SK-N-SH treated with all-trans-retinoic acid at 6 μM for 48 hours (cell line): ENCODE results near the gene SETD1A.

Experiments
- ATAC-seq: fragments of 200-7000 bp; cut with Tn5 transposase; 3 replicates; pipeline ENCODE4 v1.9.1; 2020; ENCODE audit warnings: mild to moderate bottlenecking, moderate library complexity
- BACH2 ChIP-seq: fragments of 250-450 bp; sonication (Bioruptor Pico); IDR thresholded peaks from 2 replicates; pipeline ENCODE4 v1.9.0; 2021; ENCODE audit warnings: mild to moderate bottlenecking, borderline replicate concordance
- ESRRG ChIP-seq: fragments of 250-450 bp; sonication (Bioruptor Pico); IDR thresholded peaks from 2 replicates; pipeline ENCODE4 v1.6.1; 2021; ENCODE audit warnings: mild to moderate bottlenecking
- GLIS3 ChIP-seq: fragments of 250-450 bp; sonication (Bioruptor Pico); IDR thresholded peaks from 2 replicates; pipeline ENCODE4 v1.5.0; 2020; ENCODE audit warnings: mild to moderate bottlenecking, moderate library complexity
- ISL1 ChIP-seq: fragments of 250-450 bp; sonication (Bioruptor Pico); IDR thresholded peaks from 2 replicates; pipeline ENCODE4 v2.1.2; 2022; ENCODE audit warnings: mild to moderate bottlenecking, moderate library complexity
- OSR1 ChIP-seq: fragments of 250-450 bp; sonication (Bioruptor Pico); IDR thresholded peaks from 2 replicates; pipeline ENCODE4 v1.8.0; 2022; ENCODE audit warnings: moderate library complexity, mild to moderate bottlenecking, inconsistent platforms
- RARB ChIP-seq: fragments of 250-450 bp; sonication (Bioruptor Pico); IDR thresholded peaks from 2 replicates; pipeline ENCODE4 v1.8.0; 2021; ENCODE audit warnings: mild to moderate bottlenecking, moderate library complexity
- SNAI2 ChIP-seq: fragments of 250-450 bp; sonication (Bioruptor Pico); IDR thresholded peaks from 2 replicates; pipeline ENCODE4 v1.5.0; 2020; ENCODE audit warnings: mild to moderate bottlenecking, moderate library complexity
- TCF4 ChIP-seq: fragments of 250-450 bp; sonication (Bioruptor Pico); IDR thresholded peaks from 2 replicates; pipeline ENCODE4 v1.8.0; 2021; ENCODE audit warnings: mild to moderate bottlenecking, moderate library complexity, borderline replicate concordance
- TOX ChIP-seq: fragments of 250-450 bp; sonication (Bioruptor Pico); IDR thresholded peaks from 2 replicates; pipeline ENCODE4 v1.8.0; 2021; ENCODE audit warnings: mild to moderate bottlenecking, moderate library complexity, borderline replicate concordance
- ZC3H10 ChIP-seq: fragments of 250-450 bp; sonication (Bioruptor Pico); IDR thresholded peaks from 2 replicates; pipeline ENCODE4 v1.5.1; 2021; ENCODE audit warnings: mild to moderate bottlenecking, moderate library complexity
- ZFP30 ChIP-seq: fragments of 450-650 bp; formaldehyde crosslinking; IDR thresholded peaks from 2 replicates; pipeline ENCODE4 v1.5.0; 2022; ENCODE audit warnings: mild to moderate bottlenecking, moderate library complexity
- ZNF565 ChIP-seq: fragments of 450-650 bp; formaldehyde crosslinking; conservative IDR thresholded peaks from 2 replicates; pipeline ENCODE4 v1.5.0; 2020; ENCODE audit warnings: low read depth, mild to moderate bottlenecking, moderate library complexity
- ZNF70 ChIP-seq: fragments of 450-650 bp; formaldehyde crosslinking; IDR thresholded peaks from 2 replicates; pipeline ENCODE4 v1.5.0; 2020; ENCODE audit warnings: mild to moderate bottlenecking, moderate library complexity
- ZNF8 ChIP-seq: fragments of 450-650 bp; formaldehyde crosslinking; IDR thresholded peaks from 2 replicates; pipeline ENCODE4 v1.5.0; 2020; ENCODE audit warnings: mild to moderate bottlenecking, moderate library complexity
- TF ChIP-seq, protein P1 (sequence below): fragments of 250-450 bp; sonication (Bioruptor Pico); IDR thresholded peaks from 2 replicates; pipeline ENCODE4 v1.5.0; 2020; ENCODE audit warnings: mild to moderate bottlenecking, moderate library complexity
- TF ChIP-seq, protein P2 (sequence below): fragments of 250-450 bp; sonication (Bioruptor Pico); IDR thresholded peaks from 2 replicates; pipeline ENCODE4 v1.8.0; 2020; ENCODE audit warnings: mild to moderate bottlenecking, moderate library complexity, borderline replicate concordance
- TF ChIP-seq, protein P3 (sequence below): fragments of 250-450 bp; sonication (Bioruptor Pico); IDR thresholded peaks from 2 replicates; pipeline ENCODE4 v1.5.1; 2020; ENCODE audit warnings: low read depth, mild to moderate bottlenecking, moderate library complexity
- TF ChIP-seq, protein P4 (sequence below): fragments of 250-450 bp; sonication (Bioruptor Pico); IDR thresholded peaks from 2 replicates; pipeline ENCODE4 v1.8.0; 2021; ENCODE audit warnings: low read depth, mild to moderate bottlenecking, moderate library complexity, borderline replicate concordance
- TF ChIP-seq, protein P5 (sequence below): fragments of 250-450 bp; sonication (Bioruptor Pico); IDR thresholded peaks from 2 replicates; pipeline ENCODE4 v1.5.1; 2021; ENCODE audit warnings: mild to moderate bottlenecking, moderate library complexity

SETD1A gene

DNA sequence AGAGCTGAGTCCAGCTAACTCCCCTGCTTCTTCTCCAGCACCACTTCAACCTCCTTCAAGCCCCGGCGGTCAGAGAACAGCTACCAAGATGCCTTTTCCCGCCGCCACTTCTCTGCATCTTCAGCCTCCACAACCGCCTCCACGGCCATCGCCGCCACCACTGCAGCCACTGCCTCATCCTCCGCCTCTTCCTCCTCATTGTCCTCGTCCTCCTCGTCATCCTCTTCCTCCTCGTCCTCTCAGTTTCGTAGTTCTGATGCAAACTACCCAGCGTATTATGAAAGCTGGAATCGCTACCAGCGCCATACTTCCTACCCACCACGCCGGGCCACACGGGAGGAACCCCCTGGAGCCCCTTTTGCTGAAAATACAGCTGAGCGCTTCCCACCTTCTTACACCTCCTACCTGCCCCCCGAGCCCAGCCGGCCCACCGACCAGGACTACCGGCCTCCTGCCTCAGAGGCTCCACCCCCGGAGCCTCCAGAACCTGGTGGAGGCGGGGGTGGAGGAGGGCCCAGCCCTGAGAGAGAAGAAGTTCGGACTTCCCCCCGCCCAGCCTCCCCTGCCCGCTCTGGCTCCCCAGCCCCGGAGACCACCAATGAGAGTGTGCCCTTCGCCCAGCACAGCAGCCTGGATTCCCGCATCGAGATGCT lies 7.1 kb downstream of the SETD1A start:
- no peak for ATAC-seq
- TF ChIP-seq ZNF565 (CRISPR knock-in tag): no peak
- no peak for TF ChIP-seq ZC3H10 (CRISPR knock-in tag)
- TF ChIP-seq ISL1 (CRISPR knock-in tag): no peak
- no peak for TF ChIP-seq OSR1 (CRISPR knock-in tag)
- TF ChIP-seq, protein P1, sequence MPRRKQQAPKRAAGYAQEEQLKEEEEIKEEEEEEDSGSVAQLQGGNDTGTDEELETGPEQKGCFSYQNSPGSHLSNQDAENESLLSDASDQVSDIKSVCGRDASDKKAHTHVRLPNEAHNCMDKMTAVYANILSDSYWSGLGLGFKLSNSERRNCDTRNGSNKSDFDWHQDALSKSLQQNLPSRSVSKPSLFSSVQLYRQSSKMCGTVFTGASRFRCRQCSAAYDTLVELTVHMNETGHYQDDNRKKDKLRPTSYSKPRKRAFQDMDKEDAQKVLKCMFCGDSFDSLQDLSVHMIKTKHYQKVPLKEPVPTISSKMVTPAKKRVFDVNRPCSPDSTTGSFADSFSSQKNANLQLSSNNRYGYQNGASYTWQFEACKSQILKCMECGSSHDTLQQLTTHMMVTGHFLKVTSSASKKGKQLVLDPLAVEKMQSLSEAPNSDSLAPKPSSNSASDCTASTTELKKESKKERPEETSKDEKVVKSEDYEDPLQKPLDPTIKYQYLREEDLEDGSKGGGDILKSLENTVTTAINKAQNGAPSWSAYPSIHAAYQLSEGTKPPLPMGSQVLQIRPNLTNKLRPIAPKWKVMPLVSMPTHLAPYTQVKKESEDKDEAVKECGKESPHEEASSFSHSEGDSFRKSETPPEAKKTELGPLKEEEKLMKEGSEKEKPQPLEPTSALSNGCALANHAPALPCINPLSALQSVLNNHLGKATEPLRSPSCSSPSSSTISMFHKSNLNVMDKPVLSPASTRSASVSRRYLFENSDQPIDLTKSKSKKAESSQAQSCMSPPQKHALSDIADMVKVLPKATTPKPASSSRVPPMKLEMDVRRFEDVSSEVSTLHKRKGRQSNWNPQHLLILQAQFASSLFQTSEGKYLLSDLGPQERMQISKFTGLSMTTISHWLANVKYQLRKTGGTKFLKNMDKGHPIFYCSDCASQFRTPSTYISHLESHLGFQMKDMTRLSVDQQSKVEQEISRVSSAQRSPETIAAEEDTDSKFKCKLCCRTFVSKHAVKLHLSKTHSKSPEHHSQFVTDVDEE: no peak
- TF ChIP-seq SNAI2 (CRISPR knock-in tag): no peak
- no peak for TF ChIP-seq GLIS3 (CRISPR knock-in tag)

DNA sequence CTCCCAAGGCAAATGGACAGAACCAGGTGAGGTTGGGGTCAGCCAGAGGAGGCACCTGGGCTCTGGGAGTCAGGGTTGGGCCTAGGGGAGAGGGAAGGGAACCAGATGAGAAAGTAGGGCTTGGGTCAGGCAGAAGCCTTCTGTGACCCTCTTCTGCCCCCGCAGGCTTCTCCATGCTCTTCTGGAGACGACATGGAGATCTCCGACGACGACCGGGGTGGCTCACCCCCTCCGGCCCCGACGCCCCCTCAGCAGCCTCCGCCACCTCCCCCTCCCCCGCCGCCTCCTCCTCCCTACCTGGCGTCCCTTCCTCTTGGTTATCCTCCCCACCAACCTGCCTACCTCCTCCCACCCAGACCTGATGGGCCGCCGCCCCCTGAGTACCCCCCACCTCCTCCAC lies 7.9 kb downstream of the SETD1A start:
- no peak for TF ChIP-seq ZNF8 (CRISPR knock-in tag)
- TF ChIP-seq, protein P2, sequence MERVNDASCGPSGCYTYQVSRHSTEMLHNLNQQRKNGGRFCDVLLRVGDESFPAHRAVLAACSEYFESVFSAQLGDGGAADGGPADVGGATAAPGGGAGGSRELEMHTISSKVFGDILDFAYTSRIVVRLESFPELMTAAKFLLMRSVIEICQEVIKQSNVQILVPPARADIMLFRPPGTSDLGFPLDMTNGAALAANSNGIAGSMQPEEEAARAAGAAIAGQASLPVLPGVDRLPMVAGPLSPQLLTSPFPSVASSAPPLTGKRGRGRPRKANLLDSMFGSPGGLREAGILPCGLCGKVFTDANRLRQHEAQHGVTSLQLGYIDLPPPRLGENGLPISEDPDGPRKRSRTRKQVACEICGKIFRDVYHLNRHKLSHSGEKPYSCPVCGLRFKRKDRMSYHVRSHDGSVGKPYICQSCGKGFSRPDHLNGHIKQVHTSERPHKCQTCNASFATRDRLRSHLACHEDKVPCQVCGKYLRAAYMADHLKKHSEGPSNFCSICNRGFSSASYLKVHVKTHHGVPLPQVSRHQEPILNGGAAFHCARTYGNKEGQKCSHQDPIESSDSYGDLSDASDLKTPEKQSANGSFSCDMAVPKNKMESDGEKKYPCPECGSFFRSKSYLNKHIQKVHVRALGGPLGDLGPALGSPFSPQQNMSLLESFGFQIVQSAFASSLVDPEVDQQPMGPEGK (CRISPR knock-in tag): no peak
- no peak; the same call in 2 of the 3 replicates for ATAC-seq

DNA sequence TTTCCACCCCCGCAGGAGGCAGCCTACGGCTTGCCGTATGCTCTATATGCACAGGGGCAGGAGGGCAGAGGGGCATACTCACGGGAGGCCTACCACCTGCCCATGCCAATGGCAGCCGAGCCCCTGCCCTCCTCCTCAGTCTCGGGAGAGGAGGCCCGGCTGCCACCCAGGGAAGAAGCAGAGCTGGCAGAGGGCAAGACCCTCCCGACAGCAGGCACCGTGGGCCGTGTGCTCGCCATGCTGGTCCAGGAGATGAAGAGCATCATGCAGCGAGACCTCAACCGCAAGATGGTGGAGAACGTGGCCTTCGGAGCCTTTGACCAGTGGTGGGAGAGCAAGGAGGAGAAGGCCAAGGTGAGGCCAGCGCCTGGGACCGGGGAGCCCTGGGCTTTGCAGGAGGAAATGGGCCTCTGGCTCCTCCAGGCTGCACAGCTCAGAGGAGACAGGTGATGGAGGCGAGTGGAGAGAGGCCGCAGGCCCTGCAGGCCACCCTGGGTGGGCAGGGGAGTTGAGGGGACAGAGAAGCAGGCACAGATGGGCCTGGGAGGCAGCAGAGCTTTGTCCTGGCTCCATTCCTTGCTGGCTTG lies 8.6 kb downstream of the SETD1A start:
- TF ChIP-seq, protein P1: no peak
- no peak for TF ChIP-seq ESRRG
- TF ChIP-seq ZFP30 (CRISPR knock-in tag): no peak
- no peak for TF ChIP-seq TCF4 (CRISPR knock-in tag)
- no peak for TF ChIP-seq RARB (CRISPR knock-in tag)
- TF ChIP-seq, protein P3, sequence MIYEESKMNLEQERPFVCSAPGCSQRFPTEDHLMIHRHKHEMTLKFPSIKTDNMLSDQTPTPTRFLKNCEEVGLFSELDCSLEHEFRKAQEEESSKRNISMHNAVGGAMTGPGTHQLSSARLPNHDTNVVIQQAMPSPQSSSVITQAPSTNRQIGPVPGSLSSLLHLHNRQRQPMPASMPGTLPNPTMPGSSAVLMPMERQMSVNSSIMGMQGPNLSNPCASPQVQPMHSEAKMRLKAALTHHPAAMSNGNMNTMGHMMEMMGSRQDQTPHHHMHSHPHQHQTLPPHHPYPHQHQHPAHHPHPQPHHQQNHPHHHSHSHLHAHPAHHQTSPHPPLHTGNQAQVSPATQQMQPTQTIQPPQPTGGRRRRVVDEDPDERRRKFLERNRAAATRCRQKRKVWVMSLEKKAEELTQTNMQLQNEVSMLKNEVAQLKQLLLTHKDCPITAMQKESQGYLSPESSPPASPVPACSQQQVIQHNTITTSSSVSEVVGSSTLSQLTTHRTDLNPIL: no peak
- no peak for TF ChIP-seq OSR1 (CRISPR knock-in tag)
- TF ChIP-seq ISL1 (CRISPR knock-in tag): no peak
- TF ChIP-seq, protein P4, sequence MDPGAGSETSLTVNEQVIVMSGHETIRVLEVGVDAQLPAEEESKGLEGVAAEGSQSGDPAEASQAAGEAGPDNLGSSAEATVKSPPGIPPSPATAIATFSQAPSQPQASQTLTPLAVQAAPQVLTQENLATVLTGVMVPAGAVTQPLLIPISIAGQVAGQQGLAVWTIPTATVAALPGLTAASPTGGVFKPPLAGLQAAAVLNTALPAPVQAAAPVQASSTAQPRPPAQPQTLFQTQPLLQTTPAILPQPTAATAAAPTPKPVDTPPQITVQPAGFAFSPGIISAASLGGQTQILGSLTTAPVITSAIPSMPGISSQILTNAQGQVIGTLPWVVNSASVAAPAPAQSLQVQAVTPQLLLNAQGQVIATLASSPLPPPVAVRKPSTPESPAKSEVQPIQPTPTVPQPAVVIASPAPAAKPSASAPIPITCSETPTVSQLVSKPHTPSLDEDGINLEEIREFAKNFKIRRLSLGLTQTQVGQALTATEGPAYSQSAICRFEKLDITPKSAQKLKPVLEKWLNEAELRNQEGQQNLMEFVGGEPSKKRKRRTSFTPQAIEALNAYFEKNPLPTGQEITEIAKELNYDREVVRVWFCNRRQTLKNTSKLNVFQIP (CRISPR knock-in tag): no peak
- TF ChIP-seq ZNF8 (CRISPR knock-in tag): no peak
- no peak for TF ChIP-seq ZNF70 (CRISPR knock-in tag)
- TF ChIP-seq TOX (CRISPR knock-in tag): no peak
- TF ChIP-seq ZC3H10 (CRISPR knock-in tag): no peak
- TF ChIP-seq, protein P5, sequence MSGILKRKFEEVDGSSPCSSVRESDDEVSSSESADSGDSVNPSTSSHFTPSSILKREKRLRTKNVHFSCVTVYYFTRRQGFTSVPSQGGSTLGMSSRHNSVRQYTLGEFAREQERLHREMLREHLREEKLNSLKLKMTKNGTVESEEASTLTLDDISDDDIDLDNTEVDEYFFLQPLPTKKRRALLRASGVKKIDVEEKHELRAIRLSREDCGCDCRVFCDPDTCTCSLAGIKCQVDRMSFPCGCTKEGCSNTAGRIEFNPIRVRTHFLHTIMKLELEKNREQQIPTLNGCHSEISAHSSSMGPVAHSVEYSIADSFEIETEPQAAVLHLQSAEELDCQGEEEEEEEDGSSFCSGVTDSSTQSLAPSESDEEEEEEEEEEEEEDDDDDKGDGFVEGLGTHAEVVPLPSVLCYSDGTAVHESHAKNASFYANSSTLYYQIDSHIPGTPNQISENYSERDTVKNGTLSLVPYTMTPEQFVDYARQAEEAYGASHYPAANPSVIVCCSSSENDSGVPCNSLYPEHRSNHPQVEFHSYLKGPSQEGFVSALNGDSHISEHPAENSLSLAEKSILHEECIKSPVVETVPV: no peak
- no peak for TF ChIP-seq BACH2 (CRISPR knock-in tag)
- no peak for TF ChIP-seq GLIS3 (CRISPR knock-in tag)
- TF ChIP-seq ZNF565 (CRISPR knock-in tag): no peak
- no peak for ATAC-seq
